Stomach (tissue), 9 donors: ENCODE data around the gene FBN2. TPM values are rescaled to one million over a fixed set of nuclear protein-coding genes. Genes with fewer than 3 reads are reported as not detected.

Experiments
- DNase-seq, 2 donors: peaks; one replicate each; pipeline versions ENCODE4 v3.0.0 to v3.0.0-alpha.2; 2013 to 2019
- H3K27ac ChIP-seq, 5 donors: fragments of 200-600 bp in 4 of 5; sonication (generic) in 4 of 5; one replicate each; pipeline ENCODE4 v1.5.1; 2013 to 2019; ENCODE audit warnings: mild to moderate bottlenecking in 1 of 5, moderate library complexity in 1 of 5
- H3K27me3 ChIP-seq, 3 donors: fragments of 200-600 bp; sonication (generic); one replicate each; pipeline ENCODE4 v1.5.1; 2017 to 2019; ENCODE audit warnings: mixed run types in 1 of 3
- H3K36me3 ChIP-seq, 4 donors: fragments of 200-600 bp; sonication (generic); 1 replicate in 3 of 4; 2 replicates in 1 of 4; pipeline ENCODE4 v1.5.1; 2016 to 2019
- H3K4me1 ChIP-seq, 4 donors: fragments of 200-600 bp; sonication (generic); one replicate each; pipeline ENCODE4 v1.5.1; 2016 to 2019
- H3K4me3 ChIP-seq, 4 donors: fragments of 200-600 bp; sonication (generic) in 3 of 4; one replicate each; pipeline ENCODE4 v1.5.1; 2016 to 2019; ENCODE audit warnings: mild to moderate bottlenecking in 1 of 4
- H3K9me3 ChIP-seq, 4 donors: fragments of 200-600 bp; sonication (generic); one replicate each; pipeline ENCODE4 v1.5.1; 2016 to 2019
- CTCF ChIP-seq, 7 experiments: fragments of 450-650 bp in 4 of 7; fragments of 200-600 bp in 3 of 7; sonication (generic) in 3 of 7; IDR thresholded peaks; one replicate each; pipeline ENCODE4 v1.5.1; 2016 to 2019; ENCODE audit warnings: antibody characterized with exemption in 7 of 7, control low read depth in 2 of 7, mild to moderate bottlenecking in 1 of 7
- EP300 ChIP-seq: sonication (generic); formaldehyde crosslinking; IDR thresholded peaks from one replicate; pipeline ENCODE4 v1.6.1; 2017; ENCODE audit warnings: antibody characterized with exemption
- POLR2A ChIP-seq, 4 donors: fragments of 450-650 bp; IDR thresholded peaks; one replicate each; pipeline ENCODE4 v1.6.1; 2016; ENCODE audit warnings: antibody characterized with exemption in 4 of 4, control low read depth in 2 of 4, mild to moderate bottlenecking in 1 of 4, moderate library complexity in 1 of 4
- POLR2AphosphoS5 ChIP-seq, 3 donors: sonication (generic); formaldehyde crosslinking; IDR thresholded peaks; one replicate each; pipeline ENCODE4 v1.6.1; 2016; ENCODE audit warnings: antibody characterized with exemption in 3 of 3
- WGBS, 5 donors: extraction: QIAGEN DNeasy Blood & Tissue Kit in 3 of 5; methylation state at CpG; one replicate each; pipeline versions ENCODE4 v1.1.5 to v1.1.7; 2013 to 2018; 5-methylcytosine and 5-hydroxymethylcytosine counted together
- intact Hi-C: fragments of 100-400 bp; cut with DNase I; formaldehyde crosslinking; loops from one replicate; pipeline ENCODE4 v1.15.1; 2023; ENCODE audit warnings: low total_unique reads
- polyA plus RNA-seq, 3 donors: library from polyadenylated mRNA; stranded (reverse); fragments of 200-250 nt; gene quantifications; one replicate each; pipeline ENCODE4 v1.2.3, GENCODE V29; 2013
- total RNA-seq, 5 donors: library from RNA; depleted of rRNA; stranded (reverse); fragments of >200 nt; gene quantifications; one replicate each; pipeline versions ENCODE4 v1.1.0 to v1.2.3, GENCODE V29; 2014 to 2016
- donor health status: healthy with polysubstance abuse.
- donor health status: Bipolar disorder and iron deficiency.
- donor health status: healthy.

The FBN2 gene
- total and polyA plus RNA-seq, 8 donors = under 0.01 to 42.8 (median 1.9) TPM

GRCh38 chr5:128538250-128539037 is 399 bp upstream of the FBN2 start:
- H3K4me1 ChIP-seq = peaks cover 23 to 32% (median 26%) of the 10 kb centered on the region in 4 donors
- DNase-seq = peak in 1 of 2 donors; percentile 95
- H3K9me3 ChIP-seq = peaks cover 0 to 1% (median 0%) of the 10 kb centered on the region in 4 donors
- TF ChIP-seq CTCF (IDR thresholded peaks at IDR 0.05) (no peak), POLR2AphosphoS5 (IDR thresholded peaks at IDR 0.05) (no peak), POLR2A (IDR thresholded peaks at IDR 0.05) (no peak)
- H3K36me3 ChIP-seq = no peaks in the 10 kb centered on the region
- WGBS, 5 donors = 1 to 3% (median 1%) methylated on average over 44 to 65 of the region's 65 CpGs
- H3K27me3 ChIP-seq = peaks cover 5 to 52% (median 35%) of the 10 kb centered on the region in 3 donors
- intact Hi-C loops = no loop called here
- peak overlapping the region; percentile 43 to 62 (median 54) for H3K4me3 ChIP-seq
- H3K27ac ChIP-seq = peak overlapping the region in 3 of 5 donors; percentile 13 to 53 (median 21)

GRCh38 chr5:128537221-128537999 is 635 bp downstream of the FBN2 start:
- intact Hi-C loops = no loop called here
- peak in 1 of 2 donors; percentile 66 for DNase-seq
- H3K27me3 ChIP-seq = peaks cover 5 to 52% (median 35%) of the 10 kb centered on the region in 3 donors
- no peak for TF ChIP-seq EP300
- no peak for TF ChIP-seq CTCF (IDR thresholded peaks at IDR 0.05)
- no peak for TF ChIP-seq POLR2A (IDR thresholded peaks at IDR 0.05)
- TF ChIP-seq POLR2AphosphoS5 (IDR thresholded peaks at IDR 0.05) = no peak
- H3K4me3 ChIP-seq = peak overlapping the region; percentile 43 to 62 (median 54)
- peaks cover 23 to 32% (median 26%) of the 10 kb centered on the region in 4 donors for H3K4me1 ChIP-seq
- no peaks in the 10 kb centered on the region for H3K9me3 ChIP-seq
- WGBS, 5 donors = 2 to 4% (median 3%) methylated on average over 38 to 75 of the region's 75 CpGs
- no peaks in the 10 kb centered on the region for H3K36me3 ChIP-seq
- peak overlapping the region in 1 of 5 donors; percentile 53 for H3K27ac ChIP-seq

DNA sequence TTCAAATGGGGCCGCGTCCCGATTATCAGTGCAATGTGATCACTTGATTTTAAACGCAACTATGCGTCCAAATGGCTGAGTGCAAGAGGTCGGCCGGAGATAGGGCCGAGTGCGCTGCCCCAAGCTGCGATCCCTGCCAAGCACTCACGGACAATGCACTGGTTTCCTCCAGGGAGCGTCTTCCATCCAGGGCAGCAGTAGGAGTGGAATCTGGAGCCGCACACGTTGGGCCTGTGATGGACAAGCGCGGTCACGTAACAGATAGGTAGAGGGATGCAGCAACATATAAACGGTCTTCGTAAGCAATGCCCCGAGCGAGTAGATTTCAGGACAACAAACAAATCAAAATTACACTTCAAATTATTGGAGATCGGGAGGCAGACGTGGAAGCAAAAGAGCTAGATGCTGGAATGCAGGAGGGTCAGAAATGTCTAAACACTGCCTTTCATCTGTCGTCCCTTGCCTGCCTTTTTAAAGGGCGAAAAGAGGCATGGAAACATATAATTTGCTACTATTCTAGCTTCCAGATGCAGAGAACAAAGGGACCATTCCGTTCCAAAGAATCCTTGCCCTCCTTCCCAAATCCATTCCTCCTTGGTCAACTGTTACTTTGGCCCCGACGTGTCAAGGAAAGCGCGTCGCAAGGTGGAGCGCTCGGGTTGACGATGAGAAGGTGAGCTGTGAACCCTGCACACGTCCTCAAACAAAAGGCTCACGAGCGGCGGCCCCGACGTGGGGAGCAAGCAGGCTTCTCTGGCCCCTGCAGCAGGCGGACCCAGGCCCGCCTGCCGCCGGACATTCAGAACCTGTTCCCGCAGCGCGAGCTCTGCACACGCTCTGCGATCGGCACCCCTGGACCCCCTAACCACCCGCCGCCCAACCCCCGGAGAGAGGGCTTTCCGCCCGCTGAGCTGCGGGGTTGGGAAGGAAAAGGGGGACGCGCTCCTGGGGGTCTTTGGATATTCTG is 1.5 kb downstream of the FBN2 start:
- DNase-seq = peak in 1 of 2 donors; percentile 68
- 30 to 42% (median 33%) methylated on average over 48 to 58 of the region's 58 CpGs for WGBS, 5 donors
- H3K36me3 ChIP-seq = no peaks in the 10 kb centered on the region
- intact Hi-C loops = no loop called here
- H3K4me1 ChIP-seq = peaks cover 23 to 32% (median 26%) of the 10 kb centered on the region in 4 donors
- H3K27me3 ChIP-seq = peaks cover 5 to 52% (median 35%) of the 10 kb centered on the region in 3 donors
- H3K4me3 ChIP-seq = peak overlapping the region; percentile 43 to 62 (median 54)
- H3K27ac ChIP-seq = peak overlapping the region in 1 of 5 donors; percentile 53
- TF ChIP-seq CTCF (IDR thresholded peaks at IDR 0.05) = no peak
- TF ChIP-seq EP300 = no peak
- no peak for TF ChIP-seq POLR2A (IDR thresholded peaks at IDR 0.05)
- TF ChIP-seq POLR2AphosphoS5 (IDR thresholded peaks at IDR 0.05) = no peak
- H3K9me3 ChIP-seq = no peaks in the 10 kb centered on the region
